OCI-LY1 (cell line): ENCODE results near the gene FRY.

Experiments
- H2AFZ ChIP-seq: fragments of 200-600 bp; sonication (generic), shearing (Covaris generic); 2 replicates; pipeline ENCODE4 v1.6.0; 2014; ENCODE audit warnings: antibody characterized with exemption, mild to moderate bottlenecking, low read length
- H3F3A ChIP-seq: fragments of 200-600 bp; sonication (generic), shearing (Covaris generic); 2 replicates; pipeline ENCODE4 v1.6.0; 2014; ENCODE audit warnings: mild to moderate bottlenecking, antibody characterized with exemption, low read length, moderate library complexity; ENCODE audit not compliant: insufficient read depth
- H3K27ac ChIP-seq: fragments of 200-600 bp; sonication (generic); 2 replicates; pipeline ENCODE4 v1.5.1; 2014; ENCODE audit warnings: low read length, mixed run types, mild to moderate bottlenecking, low read depth; ENCODE audit not compliant: poor library complexity, severe bottlenecking
- H3K27me3 ChIP-seq: fragments of 200-600 bp; sonication (generic); 2 replicates; pipeline ENCODE4 v1.6.0; 2014; ENCODE audit warnings: antibody characterized with exemption, mild to moderate bottlenecking, low read length, moderate library complexity; ENCODE audit not compliant: insufficient read depth
- H3K36me3 ChIP-seq: fragments of 200-600 bp; sonication (generic); 2 replicates; pipeline ENCODE4 v1.6.1; 2014; ENCODE audit warnings: mild to moderate bottlenecking, antibody characterized with exemption, low read length, moderate library complexity, mixed read lengths; ENCODE audit not compliant: insufficient read depth
- H3K4me1 ChIP-seq: fragments of 200-600 bp; sonication (generic); 2 replicates; pipeline ENCODE4 v1.5.1; 2014; ENCODE audit warnings: mild to moderate bottlenecking, low read length, moderate library complexity; ENCODE audit not compliant: insufficient read depth, severe bottlenecking
- H3K4me2 ChIP-seq: fragments of 200-600 bp; sonication (generic), shearing (Covaris generic); 2 replicates; pipeline ENCODE4 v1.6.1; 2014; ENCODE audit warnings: low read length
- H3K4me3 ChIP-seq: fragments of 200-600 bp; sonication (generic); 2 replicates; pipeline ENCODE4 v1.5.1; 2014; ENCODE audit warnings: low read length, low read depth, mild to moderate bottlenecking, mixed read lengths; ENCODE audit not compliant: poor library complexity, severe bottlenecking
- H3K79me2 ChIP-seq: fragments of 200-600 bp; shearing (Covaris generic); 2 replicates; pipeline ENCODE4 v1.6.1; 2016; ENCODE audit warnings: mixed run types, low read length, mixed read lengths; ENCODE audit not compliant: insufficient read depth
- H3K9ac ChIP-seq: fragments of 200-600 bp; sonication (generic), shearing (Covaris generic); 2 replicates; pipeline ENCODE4 v1.6.1; 2014; ENCODE audit warnings: mild to moderate bottlenecking, low read length, mixed read lengths
- H3K9me2 ChIP-seq: fragments of 200-600 bp; sonication (generic), shearing (Covaris generic); 2 replicates; pipeline ENCODE4 v1.6.1; 2014; ENCODE audit warnings: low read depth, mild to moderate bottlenecking, low read length, mixed read lengths
- H3K9me3 ChIP-seq: fragments of 200-600 bp; shearing (Covaris generic); 2 replicates; pipeline ENCODE4 v1.6.1; 2014; ENCODE audit warnings: low read length, mixed read lengths
- H4K20me1 ChIP-seq: fragments of 200-600 bp; sonication (generic), shearing (Covaris generic); 2 replicates; pipeline ENCODE4 v1.6.0; 2016; ENCODE audit warnings: mild to moderate bottlenecking, low read length; ENCODE audit not compliant: insufficient read depth
- CTCF ChIP-seq: fragments of 200-600 bp; sonication (generic), shearing (Covaris generic); IDR thresholded peaks from 2 replicates; pipeline ENCODE4 v1.5.1; 2017; ENCODE audit warnings: mild to moderate bottlenecking, antibody characterized with exemption, low read length, moderate library complexity, mixed read lengths
- EZH2 ChIP-seq: fragments of 200-600 bp; sonication (generic), shearing (Covaris generic); IDR thresholded peaks from 2 replicates; pipeline ENCODE4 v1.8.0; 2017; ENCODE audit warnings: borderline replicate concordance, mixed run types, mild to moderate bottlenecking, antibody characterized with exemption, low read length, moderate library complexity, mixed read lengths

Gene FRY

GRCh38 chr13:32320528-32320927 lies 289.0 kb downstream of the FRY start:
- H3K4me2 ChIP-seq, result no peak overlapping the region
- H3K9me3 ChIP-seq, result no peaks in the 10 kb centered on the region
- TF ChIP-seq EZH2, result no peak
- no peak for TF ChIP-seq CTCF
- H3K9ac ChIP-seq, result no peak overlapping the region
- no peaks in the 10 kb centered on the region for H3F3A ChIP-seq
- no peaks in the 10 kb centered on the region for H3K9me2 ChIP-seq
- no peaks in the 10 kb centered on the region for H4K20me1 ChIP-seq
- H3K4me1 ChIP-seq, result peaks cover 13% of the 10 kb centered on the region
- H3K36me3 ChIP-seq, result peaks cover 48% of the 10 kb centered on the region
- H3K27ac ChIP-seq, result no peak overlapping the region
- H3K79me2 ChIP-seq, result no peaks in the 10 kb centered on the region
- no peak overlapping the region for H2AFZ ChIP-seq
- no peak overlapping the region for H3K4me3 ChIP-seq
- H3K27me3 ChIP-seq, result no peaks in the 10 kb centered on the region

GRCh38 chr13:32323912-32324311 lies 292.3 kb downstream of the FRY start:
- Histone ChIP-seq H3K9ac (no peak overlapping the region), H3K36me3 (peaks cover 58% of the 10 kb centered on the region), H3F3A (no peaks in the 10 kb centered on the region), H2AFZ (no peak overlapping the region), H3K4me1 (no peaks in the 10 kb centered on the region), H4K20me1 (no peaks in the 10 kb centered on the region), H3K27ac (no peak overlapping the region), H3K4me3 (no peak overlapping the region), H3K4me2 (no peak overlapping the region), H3K27me3 (no peaks in the 10 kb centered on the region), H3K79me2 (no peaks in the 10 kb centered on the region), H3K9me2 (no peaks in the 10 kb centered on the region), H3K9me3 (no peaks in the 10 kb centered on the region)
- TF ChIP-seq CTCF (no peak), EZH2 (no peak)

- H3K79me2 ChIP-seq, result no peaks in the 10 kb centered on the region
- no peak overlapping the region for H3K9ac ChIP-seq
- no peaks in the 10 kb centered on the region for H3K27me3 ChIP-seq
- no peaks in the 10 kb centered on the region for H3K4me1 ChIP-seq
- peaks cover 67% of the 10 kb centered on the region for H3K36me3 ChIP-seq
- H3F3A ChIP-seq, result 0 out of 2 replicates have a peak, but pooled peaks cover 4% of the 10 kb centered on the region
- TF ChIP-seq EZH2 (no peak), CTCF (no peak)
- H2AFZ ChIP-seq, result no peak overlapping the region
- H3K4me3 ChIP-seq, result no peak overlapping the region
- no peaks in the 10 kb centered on the region for H3K9me2 ChIP-seq
- H3K27ac ChIP-seq, result no peak overlapping the region
- no peak overlapping the region for H3K4me2 ChIP-seq
- H4K20me1 ChIP-seq, result no peaks in the 10 kb centered on the region
- H3K9me3 ChIP-seq, result no peaks in the 10 kb centered on the region
Measured at GRCh38 chr13:32330441-32330840, 298.9 kb downstream of the FRY start.
